Stomach (tissue), 9 donors: ENCODE data around the gene TANGO2. TPM values are rescaled to one million over a fixed set of nuclear protein-coding genes. Genes with fewer than 3 reads are reported as not detected.

Source experiments
- DNase-seq, 2 donors: peaks; one replicate each; pipeline versions ENCODE4 v3.0.0 to v3.0.0-alpha.2; 2013 to 2019
- H3K27ac ChIP-seq, 5 donors: fragments of 200-600 bp in 4 of 5; sonication (generic) in 4 of 5; one replicate each; pipeline ENCODE4 v1.5.1; 2013 to 2019; ENCODE audit warnings: mild to moderate bottlenecking in 1 of 5, moderate library complexity in 1 of 5
- H3K27me3 ChIP-seq, 3 donors: fragments of 200-600 bp; sonication (generic); one replicate each; pipeline ENCODE4 v1.5.1; 2017 to 2019; ENCODE audit warnings: mixed run types in 1 of 3
- H3K36me3 ChIP-seq, 4 donors: fragments of 200-600 bp; sonication (generic); 1 replicate in 3 of 4; 2 replicates in 1 of 4; pipeline ENCODE4 v1.5.1; 2016 to 2019
- H3K4me1 ChIP-seq, 4 donors: fragments of 200-600 bp; sonication (generic); one replicate each; pipeline ENCODE4 v1.5.1; 2016 to 2019
- H3K4me3 ChIP-seq, 4 donors: fragments of 200-600 bp; sonication (generic) in 3 of 4; one replicate each; pipeline ENCODE4 v1.5.1; 2016 to 2019; ENCODE audit warnings: mild to moderate bottlenecking in 1 of 4
- H3K9me3 ChIP-seq, 4 donors: fragments of 200-600 bp; sonication (generic); one replicate each; pipeline ENCODE4 v1.5.1; 2016 to 2019
- EP300 ChIP-seq: sonication (generic); formaldehyde crosslinking; IDR thresholded peaks from one replicate; pipeline ENCODE4 v1.6.1; 2017; ENCODE audit warnings: antibody characterized with exemption
- POLR2A ChIP-seq, 4 donors: fragments of 450-650 bp; IDR thresholded peaks; one replicate each; pipeline ENCODE4 v1.6.1; 2016; ENCODE audit warnings: antibody characterized with exemption in 4 of 4, control low read depth in 2 of 4, mild to moderate bottlenecking in 1 of 4, moderate library complexity in 1 of 4
- POLR2AphosphoS5 ChIP-seq, 3 donors: sonication (generic); formaldehyde crosslinking; IDR thresholded peaks; one replicate each; pipeline ENCODE4 v1.6.1; 2016; ENCODE audit warnings: antibody characterized with exemption in 3 of 3
- WGBS, 5 donors: extraction: QIAGEN DNeasy Blood & Tissue Kit in 3 of 5; methylation state at CpG; one replicate each; pipeline versions ENCODE4 v1.1.5 to v1.1.7; 2013 to 2018; 5-methylcytosine and 5-hydroxymethylcytosine counted together
- intact Hi-C: fragments of 100-400 bp; cut with DNase I; formaldehyde crosslinking; loops from one replicate; pipeline ENCODE4 v1.15.1; 2023; ENCODE audit warnings: low total_unique reads
- polyA plus RNA-seq, 3 donors: library from polyadenylated mRNA; stranded (reverse); fragments of 200-250 nt; gene quantifications; one replicate each; pipeline ENCODE4 v1.2.3, GENCODE V29; 2013
- total RNA-seq, 5 donors: library from RNA; depleted of rRNA; stranded (reverse); fragments of >200 nt; gene quantifications; one replicate each; pipeline versions ENCODE4 v1.1.0 to v1.2.3, GENCODE V29; 2014 to 2016
- TF ChIP-seq, protein P1 (sequence below), 7 experiments: fragments of 450-650 bp in 4 of 7; fragments of 200-600 bp in 3 of 7; sonication (generic) in 3 of 7; IDR thresholded peaks; one replicate each; pipeline ENCODE4 v1.5.1; 2016 to 2019; ENCODE audit warnings: antibody characterized with exemption in 7 of 7, control low read depth in 2 of 7, mild to moderate bottlenecking in 1 of 7
- donor health status: healthy with polysubstance abuse.
- donor health status: Bipolar disorder and iron deficiency.
- donor health status: healthy.

Gene TANGO2
- total and polyA plus RNA-seq, 8 donors = 13.8 to 38.8 (median 26.6) TPM

DNA sequence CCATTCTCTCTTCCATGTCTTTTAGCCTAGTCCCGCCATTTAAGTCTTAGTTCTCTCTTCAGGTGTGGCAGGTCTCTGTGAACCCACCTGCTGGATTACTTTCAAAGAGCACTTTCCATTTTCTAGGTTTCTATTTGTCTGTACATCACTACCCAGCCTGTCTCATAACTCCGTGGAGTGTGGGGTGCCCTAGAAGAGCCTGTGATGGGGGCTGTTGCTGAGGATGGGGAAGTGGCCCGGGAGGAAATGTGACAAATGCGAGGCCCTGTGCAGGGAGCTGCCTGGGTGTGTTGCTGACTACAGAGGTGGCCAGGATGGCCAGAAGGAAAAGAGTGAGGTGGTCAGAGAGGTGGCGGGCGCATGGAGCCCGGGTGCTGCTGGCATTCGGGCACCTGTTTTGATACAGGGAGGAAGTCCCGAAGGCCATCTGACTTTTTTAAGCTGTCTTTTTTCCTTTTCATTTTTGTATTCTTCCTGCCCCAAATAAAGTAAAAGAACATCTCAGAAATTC lies 69.9 kb downstream of the TANGO2 start:
- no peak overlapping the region for H3K27ac ChIP-seq
- H3K9me3 ChIP-seq = no peaks in the 10 kb centered on the region
- DNase-seq = no peak
- no peaks in the 10 kb centered on the region for H3K27me3 ChIP-seq
- 88 to 93% (median 89%) methylated on average over 9 of the region's 9 CpGs for WGBS, 5 donors
- H3K36me3 ChIP-seq = peaks cover 99 to 100% (median 100%) of the 10 kb centered on the region in 4 donors
- no peak overlapping the region for H3K4me3 ChIP-seq
- TF ChIP-seq POLR2AphosphoS5 (IDR thresholded peaks at IDR 0.05) = no peak
- intact Hi-C loops = no loop called here
- peaks cover 0 to 17% (median 2%) of the 10 kb centered on the region in 4 donors for H3K4me1 ChIP-seq

DNA sequence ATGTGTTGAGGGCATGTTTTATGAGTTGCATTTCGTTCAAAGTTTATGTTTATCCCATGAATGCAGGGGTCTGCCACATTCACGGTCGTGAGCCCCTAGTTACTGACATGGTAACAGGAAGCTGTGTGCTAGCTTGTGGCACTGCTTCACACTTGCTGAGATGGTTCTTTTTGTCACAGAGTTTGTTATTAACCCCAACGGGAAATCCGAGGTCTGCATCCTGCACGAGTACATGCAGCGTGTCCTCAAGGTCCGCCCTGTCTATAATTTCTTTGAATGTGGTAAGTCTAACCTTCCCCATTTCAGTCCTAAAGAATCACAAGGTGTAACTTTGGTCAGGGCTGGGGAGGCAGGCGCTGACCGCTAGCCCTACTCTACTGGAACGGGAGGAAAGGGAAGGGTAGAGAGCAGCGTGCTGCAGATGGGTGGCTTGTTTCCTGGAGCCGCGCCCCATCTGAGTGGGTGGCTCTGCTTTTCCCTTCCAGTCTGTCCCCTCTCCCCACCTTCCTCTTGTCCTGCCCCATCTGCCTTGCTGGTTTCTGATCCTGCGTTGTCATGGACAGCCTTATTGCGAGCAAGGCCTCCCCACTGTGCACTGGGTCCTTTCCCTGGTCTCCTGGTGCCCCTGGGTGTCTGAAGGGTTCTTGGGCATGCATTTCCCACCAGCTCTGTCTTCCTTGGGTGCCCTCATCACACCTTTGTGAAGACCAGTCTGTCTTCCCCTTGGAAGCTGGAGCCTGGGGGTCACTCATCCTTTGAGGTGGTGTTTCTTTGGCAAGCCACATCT lies 71.0 kb downstream of the TANGO2 start:
- Histone ChIP-seq H3K4me3 (no peak overlapping the region), H3K36me3 (peaks cover 96 to 100% (median 100%) of the 10 kb centered on the region in 4 donors), H3K27ac (peak overlapping the region in 1 of 5 donors; percentile 15), H3K27me3 (no peaks in the 10 kb centered on the region), H3K9me3 (peaks cover 0 to 4% (median 0%) of the 10 kb centered on the region in 4 donors), H3K4me1 (peaks cover 0 to 16% (median 2%) of the 10 kb centered on the region in 4 donors)
- 90 to 94% (median 91%) methylated on average over 16 of the region's 16 CpGs for WGBS, 5 donors
- intact Hi-C loops = no loop called here
- no peak for DNase-seq
- no peak for TF ChIP-seq POLR2A (IDR thresholded peaks at IDR 0.05)
- no peak for TF ChIP-seq EP300
- TF ChIP-seq POLR2AphosphoS5 (IDR thresholded peaks at IDR 0.05) = no peak
- TF ChIP-seq, protein P1, sequence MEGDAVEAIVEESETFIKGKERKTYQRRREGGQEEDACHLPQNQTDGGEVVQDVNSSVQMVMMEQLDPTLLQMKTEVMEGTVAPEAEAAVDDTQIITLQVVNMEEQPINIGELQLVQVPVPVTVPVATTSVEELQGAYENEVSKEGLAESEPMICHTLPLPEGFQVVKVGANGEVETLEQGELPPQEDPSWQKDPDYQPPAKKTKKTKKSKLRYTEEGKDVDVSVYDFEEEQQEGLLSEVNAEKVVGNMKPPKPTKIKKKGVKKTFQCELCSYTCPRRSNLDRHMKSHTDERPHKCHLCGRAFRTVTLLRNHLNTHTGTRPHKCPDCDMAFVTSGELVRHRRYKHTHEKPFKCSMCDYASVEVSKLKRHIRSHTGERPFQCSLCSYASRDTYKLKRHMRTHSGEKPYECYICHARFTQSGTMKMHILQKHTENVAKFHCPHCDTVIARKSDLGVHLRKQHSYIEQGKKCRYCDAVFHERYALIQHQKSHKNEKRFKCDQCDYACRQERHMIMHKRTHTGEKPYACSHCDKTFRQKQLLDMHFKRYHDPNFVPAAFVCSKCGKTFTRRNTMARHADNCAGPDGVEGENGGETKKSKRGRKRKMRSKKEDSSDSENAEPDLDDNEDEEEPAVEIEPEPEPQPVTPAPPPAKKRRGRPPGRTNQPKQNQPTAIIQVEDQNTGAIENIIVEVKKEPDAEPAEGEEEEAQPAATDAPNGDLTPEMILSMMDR (IDR thresholded peaks at IDR 0.05) = no peak

GRCh38 chr22:20092477-20092854 lies 71.6 kb downstream of the TANGO2 start:
- H3K36me3 ChIP-seq = peaks cover 90 to 100% (median 100%) of the 10 kb centered on the region in 4 donors
- no peak for DNase-seq
- H3K27me3 ChIP-seq = no peaks in the 10 kb centered on the region
- TF ChIP-seq POLR2AphosphoS5 (IDR thresholded peaks at IDR 0.05) (no peak), EP300 (no peak), POLR2A (IDR thresholded peaks at IDR 0.05) (no peak)
- TF ChIP-seq, protein P1 (IDR thresholded peaks at IDR 0.05) = no peak
- intact Hi-C loops = no loop called here
- peaks cover 0 to 16% (median 2%) of the 10 kb centered on the region in 4 donors for H3K4me1 ChIP-seq
- peak overlapping the region in 1 of 5 donors; percentile 15 for H3K27ac ChIP-seq
- no peak overlapping the region for H3K4me3 ChIP-seq
- WGBS, 5 donors = 90 to 93% (median 92%) methylated on average over 11 of the region's 11 CpGs
- H3K9me3 ChIP-seq = peaks cover 0 to 4% (median 0%) of the 10 kb centered on the region in 4 donors

- TF ChIP-seq, protein P1 (IDR thresholded peaks at IDR 0.05) = no peak
- TF ChIP-seq EP300 (no peak), POLR2AphosphoS5 (IDR thresholded peaks at IDR 0.05) (peak in 1 of 3 donors; percentile 30), POLR2A (IDR thresholded peaks at IDR 0.05) (no peak)
- Histone ChIP-seq H3K36me3 (peaks cover 84 to 100% (median 100%) of the 10 kb centered on the region in 4 donors), H3K4me3 (no peak overlapping the region), H3K9me3 (peaks cover 0 to 4% (median 0%) of the 10 kb centered on the region in 4 donors), H3K27ac (peak overlapping the region in 2 of 5 donors; percentile 14 to 58), H3K27me3 (no peaks in the 10 kb centered on the region), H3K4me1 (peaks cover 0 to 16% (median 2%) of the 10 kb centered on the region in 4 donors)
- intact Hi-C loops = no loop called here
- DNase-seq = peak in 1 of 2 donors; percentile 89
- 63 to 85% (median 67%) methylated on average over 11 to 13 of the region's 13 CpGs for WGBS, 5 donors
These were observed 72.7 kb downstream of the TANGO2 start for GRCh38 chr22:20093418-20094196.
